HG03520 (cell line): ENCODE data around the gene HDAC6.
A peak's percentile ranks its signal among the peaks of the same experiment; 100 is the strongest.
"Not testable (repeated sequence)": the region's sequence is repeated elsewhere in the genome, so short reads cannot be mapped to it uniquely, and the experiment has no call there.

ENCODE experiments used
- ATAC-seq: cut with Tn5 transposase; IDR thresholded peaks from one replicate; pipeline ENCODE4 v1.9.1; 2021; ENCODE audit warnings: mild to moderate bottlenecking, moderate library complexity; ENCODE audit not compliant: unreplicated experiment

HDAC6 gene

DNA sequence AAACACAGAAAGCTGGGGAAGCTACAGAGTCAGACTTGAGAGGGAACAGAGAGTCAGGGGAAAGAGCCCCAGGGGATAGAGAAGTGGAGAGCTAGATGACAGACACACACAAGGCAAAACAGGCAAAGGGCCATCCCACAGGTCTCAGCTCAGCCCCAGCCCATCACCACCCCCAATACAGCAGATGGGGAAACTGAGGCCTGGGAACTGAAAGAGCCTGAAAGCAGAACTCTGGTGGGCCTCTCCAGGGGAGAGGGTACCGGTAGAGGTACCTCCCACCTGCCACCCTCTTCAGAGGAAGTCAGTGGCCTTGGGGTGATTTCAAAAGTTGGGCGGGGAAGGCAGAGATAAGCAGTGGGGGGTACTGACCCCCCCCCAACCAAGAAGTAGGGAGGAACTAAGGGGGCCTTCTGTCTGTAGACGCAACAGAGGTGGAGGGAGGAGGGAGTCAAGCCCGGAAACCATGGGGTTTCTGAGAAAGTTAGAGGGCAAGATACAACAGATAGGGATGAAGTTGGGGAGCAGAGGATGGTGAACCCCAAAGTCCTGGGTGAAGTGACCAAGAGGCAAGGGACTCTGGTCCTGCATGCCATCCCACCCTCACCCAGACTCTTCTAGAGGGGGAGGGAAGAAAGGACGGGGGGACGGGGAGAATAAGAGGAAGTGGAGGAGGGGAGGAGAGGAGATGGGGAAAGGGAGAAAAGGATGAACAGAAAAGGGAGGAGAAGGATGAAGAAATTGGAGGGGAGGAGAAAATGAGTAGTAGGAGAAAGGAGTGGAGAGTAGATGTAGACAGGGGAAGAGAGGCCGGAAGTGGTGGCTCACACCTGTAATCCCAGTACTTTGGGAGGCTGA lies 12.3 kb upstream of the HDAC6 start:
- ATAC-seq: no peak

- no peak for ATAC-seq
Observed at GRCh38 chrX:48790477-48790876, 11.4 kb upstream of the HDAC6 start.

GRCh38 chrX:48791063-48791820 lies 10.6 kb upstream of the HDAC6 start:
- no peak for ATAC-seq

- ATAC-seq: no peak
Observed at GRCh38 chrX:48792219-48792618, 9.6 kb upstream of the HDAC6 start.

DNA sequence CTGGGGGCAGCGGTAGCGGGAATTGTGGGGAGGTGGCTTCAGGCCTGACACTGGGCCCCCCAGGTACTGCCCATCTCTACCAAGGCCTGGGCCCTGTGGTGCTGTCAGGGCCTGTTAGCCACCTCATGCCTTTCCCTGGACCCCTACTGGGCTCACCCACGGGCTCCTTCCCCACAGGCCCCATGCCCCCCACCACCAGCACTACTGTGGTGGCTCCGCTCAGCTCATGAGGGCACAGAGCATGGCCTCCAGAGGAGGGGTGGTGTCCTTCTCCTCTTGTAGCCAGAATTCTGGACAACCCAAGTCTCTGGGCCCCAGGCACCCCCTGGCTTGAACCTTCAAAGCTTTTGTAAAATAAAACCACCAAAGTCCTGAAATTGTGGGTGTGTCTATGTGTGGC lies 7.9 kb upstream of the HDAC6 start:
- ATAC-seq: no peak

DNA sequence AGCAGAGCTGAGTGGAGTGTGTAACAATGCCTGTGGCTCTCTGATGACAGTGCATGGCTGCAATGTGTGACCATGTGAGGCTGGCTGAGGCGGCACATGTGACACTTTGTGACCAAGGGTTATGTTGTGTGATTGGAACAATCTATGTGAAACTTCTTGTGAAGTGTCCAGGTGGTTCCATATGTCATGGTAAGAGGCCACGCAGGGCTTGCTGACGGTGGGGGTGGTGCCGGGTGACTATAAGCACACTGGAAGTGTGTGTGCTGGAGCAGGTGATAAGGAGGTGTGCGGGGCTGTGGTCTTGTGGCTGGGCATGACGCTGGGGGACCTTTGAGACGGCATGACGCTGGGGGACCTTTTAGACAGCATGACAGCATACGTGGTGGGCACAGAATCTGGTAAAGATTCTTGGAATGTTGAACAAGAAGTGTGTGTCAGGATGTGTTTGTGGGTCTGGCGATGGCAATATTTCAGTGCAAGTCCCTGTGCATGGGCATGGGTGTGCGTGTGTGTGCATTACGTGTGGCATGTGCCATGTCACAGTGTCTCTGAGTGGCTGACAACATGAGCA lies 7.4 kb upstream of the HDAC6 start:
- no peak for ATAC-seq

GRCh38 chrX:48794911-48795515 lies 6.9 kb upstream of the HDAC6 start:
- no peak for ATAC-seq

GRCh38 chrX:48798318-48798717 lies 3.5 kb upstream of the HDAC6 start:
- no peak for ATAC-seq

DNA sequence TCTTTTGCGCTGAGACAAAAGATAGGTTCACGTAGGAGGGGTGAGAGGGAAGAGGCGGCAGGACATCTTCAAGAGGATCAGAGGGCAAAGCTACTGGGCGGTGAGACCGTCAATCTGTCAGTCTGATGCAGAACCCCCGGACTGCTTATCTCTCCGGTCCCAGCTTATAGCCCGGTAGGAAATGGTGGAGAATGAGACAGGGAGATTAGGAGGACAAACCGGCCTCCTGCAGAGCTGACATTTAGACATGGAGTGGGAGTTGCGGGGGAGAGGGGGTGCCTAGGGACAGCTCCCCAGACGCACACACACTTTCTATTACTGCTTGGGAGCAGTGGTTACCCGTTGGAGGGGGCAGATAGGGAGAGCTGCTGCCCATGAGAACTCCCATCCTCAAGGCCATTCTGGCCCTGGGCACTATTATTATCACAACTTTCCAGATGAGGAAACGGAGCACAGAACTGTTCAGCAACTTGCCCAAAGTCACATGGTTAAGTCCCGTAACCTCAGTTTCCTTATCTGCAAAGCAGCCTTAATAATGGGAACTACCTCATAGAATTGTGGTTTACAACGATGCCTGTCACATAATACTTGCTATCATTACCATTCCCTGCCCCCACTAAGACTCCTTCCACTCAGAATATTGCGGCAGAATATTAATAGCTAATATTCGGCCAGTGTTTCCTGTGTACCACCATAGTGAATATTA lies 1.1 kb upstream of the HDAC6 start:
- no peak for ATAC-seq

DNA sequence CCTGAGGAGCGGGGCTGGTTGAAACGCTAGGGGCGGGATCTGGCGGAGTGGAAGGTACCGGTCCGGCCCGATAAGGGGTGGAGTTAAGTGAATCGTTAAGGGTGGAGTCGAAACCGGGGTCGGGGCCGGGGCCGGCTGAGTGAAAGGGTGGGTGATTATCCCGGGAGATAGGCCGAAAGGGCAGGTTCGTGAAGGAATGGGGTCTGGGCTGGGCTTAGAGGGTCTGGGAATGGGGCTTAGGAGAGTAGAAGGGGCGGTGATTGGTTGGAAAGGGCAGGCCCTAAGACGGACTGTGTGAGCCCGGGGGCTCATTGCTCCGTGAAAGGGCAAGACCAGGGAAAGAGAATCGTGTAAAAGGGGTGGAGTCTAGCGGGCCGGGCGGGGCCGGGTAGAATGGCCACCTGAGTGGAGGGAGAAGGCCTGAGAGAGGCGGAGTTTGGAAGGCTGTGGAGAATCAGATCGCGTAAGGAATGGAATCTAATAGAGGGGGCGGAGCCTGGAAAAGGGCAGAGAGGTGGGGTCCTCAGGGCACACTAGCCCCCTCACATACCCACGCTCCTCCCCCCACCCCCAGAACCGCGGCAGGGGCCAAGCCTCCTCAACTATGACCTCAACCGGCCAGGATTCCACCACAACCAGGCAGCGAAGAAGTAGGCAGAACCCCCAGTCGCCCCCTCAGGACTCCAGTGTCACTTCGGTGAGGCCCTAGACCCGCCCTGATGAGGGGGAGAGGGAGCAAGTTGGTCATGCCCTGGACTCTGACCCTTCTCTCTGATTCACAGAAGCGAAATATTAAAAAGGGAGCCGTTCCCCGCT lies 430 bp downstream of the HDAC6 start:
- peak; percentile 39 for ATAC-seq

DNA sequence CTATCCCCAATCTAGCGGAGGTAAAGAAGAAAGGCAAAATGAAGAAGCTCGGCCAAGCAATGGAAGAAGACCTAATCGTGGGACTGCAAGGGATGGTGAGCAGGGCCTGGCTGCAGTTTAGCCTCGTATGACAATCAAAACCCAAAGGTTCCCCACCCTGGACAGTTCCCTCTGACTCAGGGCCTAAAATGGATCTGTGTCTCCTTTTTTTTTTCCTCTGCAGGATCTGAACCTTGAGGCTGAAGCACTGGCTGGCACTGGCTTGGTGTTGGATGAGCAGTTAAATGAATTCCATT lies 986 bp downstream of the HDAC6 start:
- no peak for ATAC-seq

DNA sequence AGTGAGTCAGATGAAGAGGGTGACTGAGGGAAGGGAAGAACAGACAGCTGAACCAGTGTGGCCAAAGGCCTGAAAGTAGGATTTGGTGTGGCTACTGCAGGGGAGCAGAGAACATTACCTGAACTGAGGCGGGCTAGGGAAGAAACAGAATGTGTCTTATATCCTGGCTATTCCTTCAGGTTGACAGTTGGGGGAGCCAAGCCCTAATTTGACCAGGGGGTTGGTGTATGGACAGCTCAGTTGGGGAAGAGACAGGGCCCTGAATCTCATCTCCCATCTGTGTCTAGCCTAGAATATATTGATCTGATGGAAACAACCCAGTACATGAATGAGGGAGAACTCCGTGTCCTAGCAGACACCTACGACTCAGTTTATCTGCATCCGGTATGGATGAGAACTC lies 4.2 kb downstream of the HDAC6 start:
- ATAC-seq: no peak

GRCh38 chrX:48813644-48814043 lies 11.8 kb downstream of the HDAC6 start:
- ATAC-seq: no peak

DNA sequence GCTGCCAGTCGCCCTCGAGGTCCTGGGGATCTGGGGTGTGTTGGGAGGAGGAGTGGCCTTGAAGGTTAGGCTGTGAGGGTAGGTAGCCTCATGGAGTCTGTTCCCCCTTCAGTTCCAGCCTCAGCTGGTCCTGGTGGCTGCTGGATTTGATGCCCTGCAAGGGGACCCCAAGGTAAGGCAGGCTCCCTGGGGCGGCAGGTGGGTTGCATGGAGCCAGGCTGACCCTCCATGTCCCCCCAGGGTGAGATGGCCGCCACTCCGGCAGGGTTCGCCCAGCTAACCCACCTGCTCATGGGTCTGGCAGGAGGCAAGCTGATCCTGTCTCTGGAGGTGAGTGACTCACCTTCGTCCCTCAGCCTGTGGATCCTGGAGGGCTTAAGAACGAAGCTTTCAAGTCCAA lies 12.9 kb downstream of the HDAC6 start:
- no peak for ATAC-seq

DNA sequence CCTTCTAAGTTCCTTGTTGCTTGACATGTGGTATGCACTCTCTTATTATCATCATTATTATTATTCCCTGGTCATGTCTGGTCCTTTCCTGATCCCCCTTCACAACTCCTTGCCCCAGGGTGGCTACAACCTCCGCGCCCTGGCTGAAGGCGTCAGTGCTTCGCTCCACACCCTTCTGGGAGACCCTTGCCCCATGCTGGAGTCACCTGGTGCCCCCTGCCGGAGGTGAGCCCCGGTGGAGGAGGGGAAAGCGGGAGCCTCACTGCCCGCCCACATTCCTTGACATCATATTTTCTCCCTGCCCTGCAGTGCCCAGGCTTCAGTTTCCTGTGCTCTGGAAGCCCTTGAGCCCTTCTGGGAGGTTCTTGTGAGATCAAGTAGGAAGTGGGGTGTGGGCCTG lies 13.4 kb downstream of the HDAC6 start:
- ATAC-seq: no peak

DNA sequence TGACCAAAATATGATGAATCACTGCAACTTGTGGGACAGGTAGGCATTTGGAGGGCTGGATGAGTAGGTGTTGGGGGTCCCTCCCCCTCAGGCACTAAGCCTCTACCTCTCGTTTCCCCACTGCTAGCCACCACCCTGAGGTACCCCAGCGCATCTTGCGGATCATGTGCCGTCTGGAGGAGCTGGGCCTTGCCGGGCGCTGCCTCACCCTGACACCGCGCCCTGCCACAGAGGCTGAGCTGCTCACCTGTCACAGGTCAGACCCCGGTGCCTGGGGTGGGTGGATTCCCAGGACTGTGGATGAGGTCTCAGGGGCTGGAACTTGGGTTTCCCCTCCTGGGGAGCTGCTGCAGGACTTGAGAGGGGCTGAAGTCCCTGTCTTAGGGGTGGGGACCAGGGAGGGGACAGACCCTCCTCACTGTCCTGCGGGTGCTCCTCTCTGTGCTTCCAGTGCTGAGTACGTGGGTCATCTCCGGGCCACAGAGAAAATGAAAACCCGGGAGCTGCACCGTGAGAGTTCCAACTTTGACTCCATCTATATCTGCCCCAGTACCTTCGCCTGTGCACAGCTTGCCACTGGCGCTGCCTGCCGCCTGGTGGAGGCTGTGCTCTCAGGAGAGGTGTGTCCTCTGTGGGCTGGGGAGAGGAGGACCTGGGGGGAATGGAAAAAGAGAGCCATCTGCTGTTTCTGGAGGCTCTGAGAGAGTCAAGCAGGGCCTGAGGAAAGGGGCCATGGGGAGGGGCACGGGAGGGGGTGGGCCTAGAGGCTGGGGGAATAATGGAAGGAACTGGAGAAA lies 14.3 kb downstream of the HDAC6 start:
- no peak for ATAC-seq

GRCh38 chrX:48818098-48818497 lies 16.2 kb downstream of the HDAC6 start:
- no peak for ATAC-seq

DNA sequence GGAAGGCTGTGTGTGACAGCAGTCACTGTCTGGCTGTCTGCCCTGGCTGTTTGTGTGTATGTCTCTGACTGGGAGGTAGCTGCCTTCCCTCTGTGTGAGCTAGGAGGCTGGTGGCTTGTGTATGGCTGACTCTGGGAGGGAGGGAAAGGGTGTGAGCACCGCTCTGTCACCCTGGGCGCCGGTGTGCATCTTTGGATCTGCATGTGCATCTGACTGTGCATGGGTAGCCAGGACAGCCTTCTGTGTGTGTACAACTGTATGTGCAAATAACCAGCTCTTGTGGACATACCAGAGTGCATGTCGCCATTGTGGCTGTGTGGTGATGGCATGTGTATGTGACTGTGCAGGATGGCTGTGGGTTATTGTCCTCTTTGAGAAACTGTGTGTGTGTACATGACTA lies 17.0 kb downstream of the HDAC6 start:
- ATAC-seq: no peak

- ATAC-seq: not testable (repeated sequence)
Observed at GRCh38 chrX:48819394-48819793, 17.5 kb downstream of the HDAC6 start.
